Body of pancreas (tissue), 4 donors: ENCODE data around the gene C5orf47.

Experiments
- CTCF ChIP-seq, 7 experiments: fragments of 450-650 bp in 4 of 7; fragments of 200-600 bp in 3 of 7; sonication (generic) in 3 of 7; IDR thresholded peaks; one replicate each; pipeline ENCODE4 v1.5.1; 2016 to 2019; ENCODE audit warnings: antibody characterized with exemption in 7 of 7
- POLR2A ChIP-seq, 3 donors: fragments of 450-650 bp; IDR thresholded peaks; one replicate each; pipeline ENCODE4 v1.6.1; 2016; ENCODE audit warnings: antibody characterized with exemption in 3 of 3, mild to moderate bottlenecking in 2 of 3

DNA sequence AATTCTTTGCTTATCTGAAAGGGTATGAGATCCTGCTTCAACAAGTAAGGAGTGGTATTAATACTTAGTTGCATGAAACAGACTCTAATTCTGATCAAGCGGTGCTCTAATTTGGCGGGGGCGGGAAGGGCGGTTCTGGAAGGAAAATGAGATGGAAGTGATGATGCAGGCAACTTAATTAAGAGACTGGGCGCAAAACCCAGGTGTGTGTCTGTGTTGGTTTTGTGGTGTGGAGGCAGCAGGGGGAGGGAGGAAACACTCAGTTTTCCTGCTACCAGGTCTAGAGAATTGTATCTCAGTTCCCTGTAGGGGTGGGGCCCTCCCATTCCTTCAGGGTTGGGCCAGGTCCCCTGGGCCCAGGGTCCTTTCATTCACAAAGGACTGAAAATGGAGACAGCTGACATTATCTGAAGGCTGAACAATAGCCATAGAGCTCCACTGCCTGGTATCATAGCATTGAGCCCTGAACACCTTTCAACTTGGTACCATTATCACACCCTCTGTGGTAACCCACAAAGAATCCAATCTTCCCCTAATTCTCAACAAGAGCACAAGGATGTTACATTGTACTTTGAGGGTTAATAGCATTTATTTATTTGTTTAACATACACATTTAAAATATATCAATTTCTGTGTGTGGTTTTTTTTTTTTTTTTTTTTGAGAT is 17.2 kb upstream of the C5orf47 start:
- TF ChIP-seq CTCF (IDR thresholded peaks at IDR 0.05) (no peak), POLR2A (IDR thresholded peaks at IDR 0.05) (no peak)
